C4-2B (cell line): ENCODE data around the gene ADGRD2.

Experiments used
- H3K27ac ChIP-seq: fragments of 450-650 bp; 2 replicates; pipeline ENCODE4 v1.5.1; 2017
- ZFX ChIP-seq: fragments of 450-650 bp; IDR thresholded peaks from 2 replicates; pipeline ENCODE4 v1.6.1; 2017
- TF ChIP-seq, protein P1 (sequence below): fragments of 450-650 bp; conservative IDR thresholded peaks from 2 replicates; pipeline ENCODE4 v1.5.1; 2017; ENCODE audit warnings: mild to moderate bottlenecking

The ADGRD2 gene

DNA sequence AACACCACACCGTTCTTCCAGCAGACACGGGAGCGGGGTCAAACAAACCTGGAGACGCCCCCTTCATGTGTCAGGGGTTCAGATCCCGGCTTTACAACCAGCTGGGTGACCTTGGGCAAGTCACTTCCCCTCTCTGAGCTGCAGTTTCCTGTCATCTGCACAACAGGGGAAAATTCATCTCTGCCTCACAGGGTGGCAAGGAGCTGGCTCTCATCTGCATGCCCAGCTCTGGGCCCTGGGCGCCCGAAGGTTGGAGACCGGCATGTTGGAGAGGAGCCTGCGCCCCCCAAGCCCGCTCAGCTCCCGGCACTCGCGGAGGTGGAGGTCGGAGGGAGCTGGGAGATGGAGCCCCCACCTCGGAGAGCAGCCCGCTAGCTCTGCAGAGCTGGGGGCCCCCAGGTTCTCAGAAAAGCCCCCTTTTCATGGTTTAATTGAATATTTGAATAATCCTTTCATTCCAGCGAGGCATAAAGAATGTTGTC is 36.6 kb downstream of the ADGRD2 start:
- no peak for TF ChIP-seq ZFX
- TF ChIP-seq, protein P1, sequence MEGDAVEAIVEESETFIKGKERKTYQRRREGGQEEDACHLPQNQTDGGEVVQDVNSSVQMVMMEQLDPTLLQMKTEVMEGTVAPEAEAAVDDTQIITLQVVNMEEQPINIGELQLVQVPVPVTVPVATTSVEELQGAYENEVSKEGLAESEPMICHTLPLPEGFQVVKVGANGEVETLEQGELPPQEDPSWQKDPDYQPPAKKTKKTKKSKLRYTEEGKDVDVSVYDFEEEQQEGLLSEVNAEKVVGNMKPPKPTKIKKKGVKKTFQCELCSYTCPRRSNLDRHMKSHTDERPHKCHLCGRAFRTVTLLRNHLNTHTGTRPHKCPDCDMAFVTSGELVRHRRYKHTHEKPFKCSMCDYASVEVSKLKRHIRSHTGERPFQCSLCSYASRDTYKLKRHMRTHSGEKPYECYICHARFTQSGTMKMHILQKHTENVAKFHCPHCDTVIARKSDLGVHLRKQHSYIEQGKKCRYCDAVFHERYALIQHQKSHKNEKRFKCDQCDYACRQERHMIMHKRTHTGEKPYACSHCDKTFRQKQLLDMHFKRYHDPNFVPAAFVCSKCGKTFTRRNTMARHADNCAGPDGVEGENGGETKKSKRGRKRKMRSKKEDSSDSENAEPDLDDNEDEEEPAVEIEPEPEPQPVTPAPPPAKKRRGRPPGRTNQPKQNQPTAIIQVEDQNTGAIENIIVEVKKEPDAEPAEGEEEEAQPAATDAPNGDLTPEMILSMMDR: no peak
- H3K27ac ChIP-seq: no peak overlapping the region

DNA sequence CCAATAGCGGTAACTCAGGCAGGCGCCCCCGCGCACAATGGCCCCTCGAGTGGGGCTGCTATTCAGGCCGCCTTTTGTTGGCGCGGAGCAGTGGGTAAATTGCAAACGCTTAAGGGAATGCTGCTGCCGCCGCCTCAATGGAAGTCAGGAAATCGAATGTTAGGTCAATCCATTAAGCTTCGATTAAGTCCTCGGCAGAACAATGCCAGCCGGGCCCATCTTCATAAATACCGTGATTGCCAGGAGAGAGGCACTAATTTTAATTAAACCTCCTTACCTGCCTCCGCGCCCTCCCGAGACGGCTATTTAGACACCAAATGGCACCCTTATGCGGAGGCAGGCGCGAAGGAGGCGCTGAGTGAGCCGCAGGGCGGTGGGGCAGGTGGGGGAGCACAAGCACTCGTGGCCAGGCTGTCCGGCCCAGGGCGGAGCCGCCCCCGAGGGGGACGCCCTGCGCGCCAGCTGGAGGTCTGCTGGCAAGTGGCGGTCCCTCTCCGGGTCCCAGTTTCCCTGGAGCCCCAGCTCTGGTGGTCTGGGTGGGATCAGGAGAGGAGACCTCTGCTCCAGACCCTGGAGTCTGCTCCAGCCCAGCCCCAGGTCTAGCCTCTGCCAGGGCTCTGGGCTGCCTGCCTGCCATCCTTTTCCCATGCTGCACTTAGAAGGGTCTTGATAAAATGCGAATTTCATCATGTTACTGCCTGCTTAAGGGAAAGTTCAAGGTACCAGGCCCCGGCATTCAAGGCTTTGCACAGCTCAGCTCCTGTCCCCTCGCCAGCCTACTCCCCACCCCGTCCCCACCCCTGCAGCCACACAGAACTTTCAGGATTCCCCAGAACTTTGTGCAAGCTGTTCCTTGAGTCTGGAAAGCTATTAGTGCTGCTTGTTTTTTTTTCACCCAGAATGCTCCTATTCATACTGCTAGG is 37.3 kb downstream of the ADGRD2 start:
- TF ChIP-seq, protein P1: no peak
- TF ChIP-seq ZFX: no peak

DNA sequence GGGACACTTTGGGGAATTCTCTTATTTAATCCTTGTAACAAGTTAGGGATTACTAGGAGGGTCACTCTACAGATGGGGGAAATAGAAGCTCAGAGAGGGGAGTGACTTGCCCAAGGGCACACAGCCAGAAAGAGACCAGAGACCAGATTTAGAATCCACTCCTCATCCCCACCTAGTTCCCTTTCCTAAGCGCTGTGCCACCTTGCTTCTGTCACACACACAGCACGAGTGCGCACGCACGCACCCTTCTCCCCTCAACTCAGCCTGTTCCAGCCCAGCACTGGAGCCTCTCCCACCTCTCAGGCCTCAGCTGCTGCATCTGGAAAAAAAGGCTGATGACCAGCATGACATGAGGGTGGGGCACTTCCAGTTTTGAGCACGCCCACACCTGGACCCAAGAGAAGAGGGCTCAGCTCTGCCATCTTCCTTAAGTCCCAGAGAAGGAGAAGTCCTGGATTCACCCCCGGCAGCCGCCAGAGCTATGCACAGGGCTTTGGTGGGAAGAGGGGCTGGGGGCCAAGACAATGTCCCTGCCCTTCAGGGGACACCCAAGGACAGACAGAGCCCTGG is 38.5 kb downstream of the ADGRD2 start:
- TF ChIP-seq, protein P1: no peak
- TF ChIP-seq ZFX: no peak
- no peak overlapping the region for H3K27ac ChIP-seq

More for the DNA sequence above, 37.3 kb downstream of the ADGRD2 start:
- no peak overlapping the region for H3K27ac ChIP-seq

DNA sequence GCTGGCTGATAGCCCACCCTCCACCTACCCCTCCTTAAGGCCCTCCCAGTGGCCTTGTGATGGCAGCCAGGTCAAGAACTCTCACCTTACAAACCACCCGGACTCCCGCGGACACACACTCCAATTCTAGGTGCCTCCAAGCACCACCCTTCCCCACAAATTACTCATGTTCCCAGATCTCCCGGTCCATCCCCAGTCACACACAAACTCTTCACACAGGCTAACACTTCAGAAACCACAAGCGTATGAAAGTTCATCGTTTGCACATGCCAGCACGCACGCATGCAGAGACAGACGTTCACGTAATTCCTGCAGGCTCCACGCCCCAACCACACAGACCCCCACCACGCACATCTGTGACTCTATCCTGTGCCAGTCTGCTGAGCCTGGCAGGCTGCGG is 39.0 kb downstream of the ADGRD2 start:
- TF ChIP-seq, protein P1: no peak
- no peak for TF ChIP-seq ZFX
- no peak overlapping the region for H3K27ac ChIP-seq

DNA sequence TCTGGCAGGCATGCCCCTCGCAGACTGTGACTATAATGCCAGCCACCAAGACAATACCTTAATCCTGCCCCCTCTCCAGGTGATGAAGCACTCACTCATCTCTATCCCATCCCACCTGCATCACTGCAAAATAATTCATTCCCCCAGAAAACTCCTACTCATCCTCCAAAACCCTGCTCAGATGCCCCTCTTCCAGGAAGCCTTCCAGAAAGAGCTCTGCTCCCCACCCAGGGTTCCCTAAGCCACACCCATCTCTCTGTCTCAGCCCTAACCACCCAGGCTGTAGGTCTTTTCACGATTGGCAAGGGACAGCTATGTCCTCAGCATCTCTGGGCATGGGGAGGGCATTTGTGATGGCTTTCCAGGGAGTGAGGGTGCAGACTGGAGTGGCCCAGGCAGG is 39.8 kb downstream of the ADGRD2 start:
- H3K27ac ChIP-seq: no peak overlapping the region
- TF ChIP-seq, protein P1: no peak
- TF ChIP-seq ZFX: no peak

DNA sequence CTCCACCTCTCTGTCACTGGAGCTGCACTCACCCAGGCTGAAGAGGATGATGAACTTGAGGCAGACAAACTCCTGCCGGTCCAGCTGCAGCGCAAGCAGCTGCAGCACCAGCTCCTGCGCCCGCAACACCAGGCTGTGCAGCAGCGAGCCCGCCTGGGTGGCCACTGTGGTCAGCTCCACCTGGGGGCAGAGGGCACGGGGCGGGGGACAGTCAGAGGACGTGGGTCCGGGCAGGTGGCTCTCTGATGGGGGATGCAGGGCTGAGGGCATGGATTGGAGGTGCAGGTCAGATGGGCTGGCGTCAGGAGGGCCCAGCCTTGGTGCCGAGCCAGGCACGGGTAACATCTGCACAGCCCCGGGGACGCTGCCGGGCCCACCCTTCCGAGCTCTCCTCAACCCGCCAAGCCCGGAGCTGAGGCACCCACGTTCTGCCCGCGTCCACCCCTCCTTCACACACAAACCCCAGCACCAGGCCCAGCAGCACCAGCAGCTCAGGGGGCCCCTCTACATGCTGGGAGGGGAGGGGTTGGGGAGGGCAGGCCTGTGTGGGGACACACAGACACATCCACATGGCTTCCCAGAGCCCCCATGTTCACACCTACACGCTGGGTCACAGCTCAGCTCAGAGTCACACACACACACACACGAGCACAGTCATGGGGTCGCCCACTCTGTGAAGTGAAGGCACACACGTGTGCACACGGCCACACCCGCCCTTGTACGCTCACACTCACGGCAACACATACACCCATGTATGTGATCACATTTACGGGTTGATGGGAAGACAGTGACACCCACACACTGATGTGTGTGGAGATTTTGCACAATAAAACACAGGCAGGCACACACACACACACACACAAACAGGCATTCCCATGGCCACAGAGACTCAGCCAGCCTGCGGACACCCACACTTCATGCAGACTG is 41.1 kb downstream of the ADGRD2 start:
- TF ChIP-seq, protein P1: no peak
- no peak for TF ChIP-seq ZFX
- H3K27ac ChIP-seq: no peak overlapping the region
